HEK293T (cell line): ENCODE results near the gene SLC16A6.
"Not testable (repeated sequence)": the region's sequence is repeated elsewhere in the genome, so short reads cannot be mapped to it uniquely, and the experiment has no call there.

ENCODE experiments used
- CTCF ChIA-PET: fragments of 350-600 bp; formaldehyde crosslinking; extraction: SDS; loops from one replicate; lab custom pipeline; 2021; ENCODE audit warnings: antibody characterized with exemption, inconsistent platforms; lab: Yijun Ruan, JAX
- POLR2A ChIA-PET: fragments of 350-600 bp; formaldehyde crosslinking; extraction: SDS; loops from one replicate; lab custom pipeline; 2020; ENCODE audit warnings: antibody characterized with exemption, inconsistent platforms; lab: Yijun Ruan, JAX
- DNase-seq: peaks from one replicate; pipeline ENCODE4 v3.0.0; 2012; ENCODE audit warnings: mixed read lengths; ENCODE audit errors: extremely low spot score
- ARNT ChIP-seq: fragments of 450-650 bp; IDR thresholded peaks from 2 replicates; pipeline ENCODE4 v1.6.1; 2017; ENCODE audit warnings: mild to moderate bottlenecking
- BHLHE40 ChIP-seq: fragments of 450-650 bp; IDR thresholded peaks from 2 replicates; pipeline ENCODE4 v1.6.1; 2016; ENCODE audit warnings: mild to moderate bottlenecking, moderate library complexity, borderline replicate concordance
- ELF4 ChIP-seq: fragments of 450-650 bp; IDR thresholded peaks from 2 replicates; pipeline ENCODE4 v1.6.1; 2017; ENCODE audit warnings: antibody characterized with exemption
- FOXA1 ChIP-seq: fragments of 450-650 bp; IDR thresholded peaks from 2 replicates; pipeline ENCODE4 v1.6.1; 2016; ENCODE audit warnings: mild to moderate bottlenecking
- FOXM1 ChIP-seq: fragments of 450-650 bp; IDR thresholded peaks from 2 replicates; pipeline ENCODE4 v1.6.1; 2017; ENCODE audit warnings: mild to moderate bottlenecking, borderline replicate concordance
- L3MBTL2 ChIP-seq: fragments of 450-650 bp; conservative IDR thresholded peaks from 2 replicates; pipeline ENCODE4 v1.6.1; 2016; ENCODE audit warnings: mild to moderate bottlenecking
- LEF1 ChIP-seq: fragments of 450-650 bp; IDR thresholded peaks from 2 replicates; pipeline ENCODE4 v1.6.1; 2017; ENCODE audit warnings: mild to moderate bottlenecking, borderline replicate concordance
- PKNOX1 ChIP-seq: fragments of 450-650 bp; IDR thresholded peaks from 2 replicates; pipeline ENCODE4 v1.6.1; 2016
- SP1 ChIP-seq: fragments of 450-650 bp; IDR thresholded peaks from 2 replicates; pipeline ENCODE4 v1.6.1; 2017
- SUZ12 ChIP-seq: fragments of 450-650 bp; IDR thresholded peaks from 2 replicates; pipeline ENCODE4 v1.6.1; 2016; ENCODE audit warnings: mild to moderate bottlenecking
- TARDBP ChIP-seq: fragments of 450-650 bp; IDR thresholded peaks from 2 replicates; pipeline ENCODE4 v1.6.1; 2016
- ZNF384 ChIP-seq: fragments of 450-650 bp; IDR thresholded peaks from 2 replicates; pipeline ENCODE4 v1.6.1; 2016

Gene SLC16A6

GRCh38 chr17:68228817-68229570 lies 61.9 kb downstream of the SLC16A6 start:
- POLR2A ChIA-PET = no interaction called here
- TF ChIP-seq SP1 (no peak), L3MBTL2 (no peak), LEF1 (no peak), FOXA1 (no peak), TARDBP (no peak), PKNOX1 (no peak), ELF4 (no peak)
- DNase-seq = no peak
- CTCF ChIA-PET = no interaction called here

GRCh38 chr17:68228039-68228680 lies 62.8 kb downstream of the SLC16A6 start:
- POLR2A ChIA-PET, CTCF ChIA-PET, DNase-seq: not testable (repeated sequence)

- POLR2A ChIA-PET = interaction anchor here (0.8 kb wide), 1 partner anchor 23 kb away, joined by 3 read pairs; the partner anchor contains the start of gene AMZ2
- CTCF ChIA-PET = interaction anchor here (1.2 kb wide), 1 partner anchor 24 kb away, joined by 4 read pairs; no protein-coding TSS in a partner anchor
- not testable (repeated sequence) for DNase-seq
Observed at GRCh38 chr17:68225055-68225454, 65.9 kb downstream of the SLC16A6 start.

GRCh38 chr17:68222606-68223005 lies 68.3 kb downstream of the SLC16A6 start:
- ChIA-PET POLR2A (interaction anchor here (1.5 kb wide), 1 partner anchor 25 kb away, joined by 4 read pairs; the partner anchor contains the start of gene AMZ2), CTCF (no interaction called here)
- TF ChIP-seq ZNF384 (no peak), BHLHE40 (no peak), SUZ12 (no peak), SP1 (no peak), L3MBTL2 (no peak), TARDBP (no peak), FOXA1 (no peak)
- no peak for DNase-seq

GRCh38 chr17:68221786-68222185 lies 69.1 kb downstream of the SLC16A6 start:
- ChIA-PET CTCF (no interaction called here), POLR2A (interaction anchor here (1.5 kb wide), 1 partner anchor 26 kb away, joined by 4 read pairs; the partner anchor contains the start of gene AMZ2)
- TF ChIP-seq ZNF384 = no peak
- no peak for TF ChIP-seq FOXM1
- TF ChIP-seq LEF1 = no peak
- TF ChIP-seq ARNT = no peak
- DNase-seq = no peak

- CTCF ChIA-PET = not testable (repeated sequence)
- POLR2A ChIA-PET = interaction anchor here (1.1 kb wide), 1 partner anchor 27 kb away, joined by 3 read pairs; the partner anchor contains the start of gene AMZ2
Observed at GRCh38 chr17:68220786-68221185, 70.1 kb downstream of the SLC16A6 start.

GRCh38 chr17:68220186-68220585 lies 70.7 kb downstream of the SLC16A6 start:
- CTCF ChIA-PET, DNase-seq: not testable (repeated sequence)
- POLR2A ChIA-PET = interaction anchor here (1.1 kb wide), 1 partner anchor 28 kb away, joined by 3 read pairs; the partner anchor contains the start of gene AMZ2

More at GRCh38 chr17:68220786-68221185, 70.1 kb downstream of the SLC16A6 start:
- not testable (repeated sequence) for DNase-seq

- POLR2A ChIA-PET, DNase-seq, CTCF ChIA-PET: not testable (repeated sequence)
Observed at GRCh38 chr17:68219429-68219828, 71.5 kb downstream of the SLC16A6 start.
